ENCODE measurements around the gene SYNE1.

Gene SYNE1

DNA sequence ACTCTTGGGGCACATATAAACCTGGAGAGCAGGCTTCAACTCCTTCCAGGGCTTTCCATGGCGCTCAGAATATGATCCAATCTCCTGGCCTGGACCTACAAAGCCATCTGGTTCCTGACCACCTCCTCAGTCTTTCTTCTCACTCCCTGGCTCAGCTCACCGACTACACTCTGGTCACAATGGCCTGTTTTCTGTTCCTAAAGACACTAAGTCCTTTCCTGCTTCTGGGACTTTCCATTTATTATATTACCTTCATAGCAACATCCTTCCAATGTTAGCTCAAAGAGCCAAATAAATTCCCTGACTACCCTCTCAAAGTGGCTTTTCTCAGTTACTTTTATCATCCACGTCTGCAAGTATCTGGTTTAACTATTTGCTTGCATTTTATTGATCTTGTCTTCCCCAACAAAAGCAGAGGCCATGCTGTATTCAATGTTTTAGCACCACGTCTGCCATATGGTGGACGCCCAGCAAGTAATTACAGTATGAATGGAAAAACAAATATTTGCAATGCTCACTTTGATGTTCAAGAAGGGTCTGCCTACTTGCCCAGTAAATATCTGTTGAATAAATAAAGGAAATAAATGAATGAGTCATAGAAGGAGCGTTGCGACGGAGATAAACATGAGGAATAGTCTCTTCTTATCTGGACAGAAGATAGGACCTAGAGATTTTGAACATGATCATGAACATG is 501.3 kb downstream of the SYNE1 start:
- no peak for DNase-seq (ENCODE audit: low read depth)

DNA sequence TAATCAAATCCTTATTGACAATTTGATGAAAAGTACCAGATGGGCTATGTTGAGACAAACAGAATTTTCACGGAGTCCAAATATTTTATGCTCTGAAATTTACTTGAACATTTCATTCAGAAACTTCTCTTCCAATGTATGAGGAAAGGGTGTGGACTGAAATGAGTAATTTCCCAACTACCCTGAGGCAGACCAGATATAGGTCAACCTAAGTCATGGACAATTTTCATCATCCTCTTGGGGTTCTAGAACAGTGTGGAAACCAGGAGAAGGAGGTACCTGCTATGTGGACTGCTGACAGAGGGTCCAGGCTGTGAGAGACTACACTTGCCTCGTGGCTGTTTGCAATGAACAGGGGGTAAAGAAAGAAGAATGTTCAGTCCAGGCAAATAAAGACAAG is 506.7 kb downstream of the SYNE1 start:
- no peak for DNase-seq (ENCODE audit: low read depth)

DNA sequence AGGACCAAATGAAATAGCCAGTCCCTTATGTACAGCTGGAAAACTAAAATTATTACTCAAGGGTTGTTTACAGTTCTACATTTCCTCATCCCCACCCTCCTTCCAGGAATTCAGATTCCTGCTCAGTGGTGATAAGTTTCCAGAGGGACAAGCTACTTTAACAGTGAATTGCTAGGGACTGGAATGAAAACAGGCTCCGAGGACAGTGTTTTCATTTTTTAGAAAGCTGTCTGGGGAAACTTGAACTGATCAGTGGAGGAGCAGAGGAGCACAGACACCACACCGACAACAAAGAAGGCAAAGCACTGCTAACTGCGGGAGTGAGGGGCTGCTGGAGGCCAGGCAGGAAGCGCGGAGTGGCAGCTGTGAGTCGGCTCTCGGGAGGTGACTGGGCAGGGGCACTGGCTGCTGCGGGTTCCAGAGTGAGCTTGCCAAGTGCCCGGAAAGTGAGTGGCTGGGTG is 507.4 kb downstream of the SYNE1 start:
- no peak for DNase-seq (ENCODE audit: low read depth)

DNA sequence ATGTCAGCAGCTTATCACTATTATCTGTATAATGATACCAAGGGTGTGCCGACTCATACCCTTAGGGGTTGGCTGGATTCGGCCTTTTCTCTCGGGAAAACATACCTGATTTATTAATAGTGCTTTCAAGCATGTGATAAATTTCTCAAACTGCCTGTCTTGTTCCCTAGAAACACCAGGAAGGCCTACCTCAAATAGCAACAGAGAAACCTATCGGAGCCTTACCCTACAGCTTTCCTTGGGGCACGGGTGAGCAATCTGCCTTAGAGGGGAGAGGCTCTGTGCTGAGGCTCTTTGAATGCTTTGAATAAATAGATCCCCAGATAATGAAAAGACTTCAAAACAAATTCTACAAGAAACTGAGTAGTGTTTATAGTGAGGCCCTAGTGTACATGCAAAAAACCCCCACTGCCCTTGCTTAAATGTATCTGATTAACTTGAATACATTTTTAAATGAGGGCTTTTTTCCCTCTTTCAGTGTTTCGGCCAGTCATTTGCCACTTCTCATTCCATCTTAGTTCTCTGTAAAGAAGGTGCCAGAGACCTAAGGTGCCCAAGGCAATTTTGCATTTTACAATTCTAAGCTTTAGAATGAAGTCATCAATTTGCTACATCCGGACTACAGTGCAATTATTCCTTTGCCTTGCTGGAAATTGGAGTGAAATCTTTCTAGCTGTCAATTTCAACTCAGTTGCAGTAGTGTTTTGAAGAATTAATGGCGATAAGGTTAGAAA is 509.6 kb downstream of the SYNE1 start:
- no peak for DNase-seq (ENCODE audit: low read depth)

DNA sequence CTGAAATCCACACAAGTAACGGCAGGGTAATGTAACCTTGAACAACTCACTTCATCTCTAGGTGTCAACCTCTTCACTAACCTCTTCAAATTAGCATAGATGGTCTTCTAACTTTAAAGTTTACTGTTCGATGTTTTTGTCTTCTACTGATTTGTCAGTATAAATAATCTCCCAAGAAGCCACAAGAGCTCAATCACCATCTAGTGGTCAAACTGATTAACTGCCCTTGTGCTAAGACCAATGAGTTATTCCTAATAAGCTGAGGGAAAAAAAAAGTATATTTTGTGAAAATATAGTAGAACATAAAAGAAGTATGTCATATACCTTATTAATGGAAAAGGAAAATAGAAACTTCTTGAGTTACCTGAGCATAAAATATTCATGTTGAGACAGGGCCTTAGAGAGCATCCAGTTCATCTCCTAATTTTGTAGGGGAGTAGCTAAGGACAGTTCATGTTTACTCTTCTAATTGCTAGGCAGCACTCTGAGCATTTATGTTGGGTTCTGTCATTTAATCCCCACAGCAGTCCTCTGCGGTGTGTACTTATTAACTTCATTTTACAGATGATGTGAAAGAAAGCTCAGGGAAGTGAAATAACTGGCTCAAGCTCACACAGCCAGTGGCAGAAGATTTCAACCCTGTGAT is 512.6 kb downstream of the SYNE1 start:
- no peak for DNase-seq (ENCODE audit: low read depth)

DNA sequence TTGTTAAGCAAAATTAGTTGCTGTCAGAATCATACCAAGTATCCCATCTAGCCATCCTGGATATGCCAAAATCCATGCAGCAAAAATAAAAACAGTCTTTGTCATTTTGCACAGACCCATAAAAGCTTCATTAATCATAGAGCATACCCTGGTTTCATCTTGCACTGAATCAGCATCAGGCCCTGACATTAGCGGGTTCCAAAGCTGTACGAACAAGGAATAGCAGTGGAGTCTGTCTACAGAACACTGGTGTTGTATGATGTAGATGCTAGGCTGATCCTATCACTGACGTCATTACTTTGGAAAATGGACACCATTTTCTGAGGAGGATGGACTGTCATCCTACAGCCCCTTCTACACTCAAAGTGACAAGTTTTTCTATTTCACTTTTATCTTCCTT is 514.1 kb downstream of the SYNE1 start:
- no peak for DNase-seq (ENCODE audit: low read depth)

DNA sequence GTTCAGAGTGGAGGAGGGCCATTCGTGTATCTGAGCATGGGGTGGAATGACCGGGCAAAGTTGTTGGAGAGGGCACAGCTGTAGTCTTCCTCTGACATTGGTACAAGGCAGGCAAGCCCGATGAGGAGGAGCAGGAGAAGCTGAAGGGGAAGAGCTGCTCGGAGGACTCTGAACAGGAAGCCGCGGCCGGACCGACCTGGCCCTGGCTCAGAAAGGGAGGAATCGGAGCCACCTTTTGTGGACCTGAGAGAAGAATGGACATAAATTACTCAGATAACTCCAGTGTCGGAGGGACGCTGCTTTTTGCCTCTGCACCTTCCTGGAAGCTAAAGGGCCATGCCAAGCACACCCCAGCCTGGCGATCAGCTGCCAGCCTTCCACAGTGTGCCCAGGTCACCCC is 514.7 kb downstream of the SYNE1 start:
- DNase-seq (ENCODE audit: low read depth), result no peak

DNA sequence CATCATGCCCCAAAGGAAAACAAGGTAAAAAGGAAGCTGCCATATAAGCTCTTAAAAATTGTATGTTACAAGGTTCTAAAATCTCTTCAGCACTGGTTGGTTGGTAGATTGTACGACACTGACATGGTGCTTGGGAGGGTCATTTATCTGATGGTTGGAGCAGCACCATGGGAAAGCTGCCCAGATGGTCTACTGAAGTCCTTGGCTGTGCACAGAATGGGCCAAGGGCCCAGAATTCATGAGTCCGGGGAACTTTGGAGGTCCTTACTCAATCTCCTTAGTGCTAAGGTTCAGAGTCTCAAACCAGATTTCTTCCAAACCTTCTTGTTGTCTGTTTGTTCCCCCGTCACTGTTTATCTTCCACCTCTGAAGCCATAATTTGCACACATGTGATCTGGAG is 515.3 kb downstream of the SYNE1 start:
- DNase-seq (ENCODE audit: low read depth), result no peak

DNA sequence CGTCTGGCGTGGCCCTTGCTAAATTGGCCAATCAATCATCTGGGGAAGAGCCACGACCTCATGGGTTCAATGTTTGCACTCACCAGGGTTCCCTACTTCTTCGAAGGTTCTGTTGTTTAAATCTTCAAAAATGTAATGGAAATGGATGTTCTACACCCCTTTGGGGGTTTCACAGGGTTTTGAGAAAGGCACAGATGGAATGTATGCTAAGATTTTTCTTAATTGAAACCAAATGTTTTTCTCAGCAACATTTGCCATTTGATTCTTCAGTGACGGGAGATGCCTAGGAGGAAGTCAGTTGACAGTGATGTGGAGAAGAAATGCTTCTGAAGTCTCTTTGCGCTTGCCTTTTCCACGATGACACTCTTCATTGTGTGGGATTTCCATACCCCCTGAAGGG is 517.3 kb downstream of the SYNE1 start:
- DNase-seq (ENCODE audit: low read depth), result no peak

DNA sequence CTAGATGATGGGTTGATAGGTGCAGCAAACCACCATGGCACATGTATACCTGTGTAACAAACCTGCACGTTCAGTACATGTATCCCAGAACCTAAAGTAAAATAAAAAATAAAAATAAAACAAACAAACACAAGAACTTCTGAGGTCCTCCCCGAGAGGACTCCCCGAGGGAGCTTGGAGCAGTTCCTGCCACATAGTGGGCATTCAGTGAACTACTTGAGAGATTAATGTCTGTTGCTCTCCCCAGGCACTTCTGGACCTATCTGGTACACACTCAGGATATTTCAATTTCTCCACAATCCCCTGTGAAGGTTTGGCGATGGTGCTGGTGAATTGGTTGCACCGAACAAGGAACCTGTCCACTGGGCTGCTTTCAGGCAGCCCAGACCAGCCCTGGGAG is 518.5 kb downstream of the SYNE1 start:
- DNase-seq (ENCODE audit: low read depth), result no peak

DNA sequence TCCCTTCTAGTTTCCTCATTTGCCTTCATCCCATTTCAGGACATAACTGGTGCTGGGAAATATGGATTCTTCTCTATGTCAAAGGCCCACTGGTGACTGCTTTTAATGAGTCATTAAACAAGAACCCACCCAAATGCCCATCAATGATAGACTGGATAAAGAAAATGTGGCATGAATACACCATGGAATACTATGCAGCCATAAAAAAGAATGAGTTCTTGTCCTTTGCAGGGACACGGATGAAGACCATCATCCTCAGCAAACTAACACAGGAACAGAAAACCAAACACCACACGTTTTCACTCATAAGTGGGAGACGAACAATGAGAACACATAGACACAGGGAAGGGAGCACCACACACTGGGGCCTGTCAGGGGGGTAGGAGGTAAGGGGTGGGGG is 518.9 kb downstream of the SYNE1 start:
- no peak for DNase-seq (ENCODE audit: low read depth)

DNA sequence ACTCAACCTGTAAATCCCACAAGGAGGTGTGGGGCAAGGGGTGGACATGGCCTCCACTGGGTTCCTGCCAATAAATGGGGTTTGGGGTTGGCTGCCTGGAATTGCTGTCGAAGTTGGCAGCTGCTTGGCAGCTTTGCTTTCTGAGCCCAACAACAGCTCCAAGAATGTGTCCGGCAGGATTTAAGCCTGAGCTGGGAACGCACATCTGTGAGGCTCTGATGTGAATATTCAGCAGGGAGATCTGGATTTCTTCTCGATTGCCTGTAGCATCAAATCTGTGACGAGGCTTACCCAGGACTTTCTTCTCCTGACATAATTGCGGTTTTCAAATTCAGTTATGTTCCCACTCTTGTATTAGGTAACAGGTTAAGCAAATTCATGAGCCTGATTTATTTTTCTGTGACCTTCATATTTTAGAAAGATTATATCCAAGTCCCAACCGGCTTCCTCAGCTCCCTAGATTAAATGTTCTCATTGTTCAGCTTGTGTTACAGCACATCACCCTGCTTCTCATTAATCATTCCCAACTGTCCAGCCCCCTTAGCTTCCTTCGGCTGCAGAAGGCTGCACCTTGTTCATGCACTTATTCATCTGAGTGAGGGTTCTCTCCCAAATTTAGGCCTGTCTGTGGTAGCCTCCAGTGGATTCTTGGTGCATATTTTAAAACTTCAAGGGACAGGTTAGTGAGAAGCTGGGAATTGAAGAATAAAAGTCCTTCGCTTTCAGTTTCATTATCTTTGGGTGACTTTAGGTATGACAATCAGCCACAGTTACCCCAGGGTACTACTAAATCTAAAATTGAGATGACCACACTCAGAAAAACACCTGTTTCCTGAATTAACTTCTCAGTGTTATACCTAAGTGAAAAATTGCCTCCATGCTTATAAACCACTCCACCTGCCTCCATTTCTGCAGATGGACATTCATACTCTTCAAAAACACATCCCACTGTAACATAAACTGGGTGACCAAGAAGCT is 519.7 kb downstream of the SYNE1 start:
- DNase-seq (ENCODE audit: low read depth), result no peak

DNA sequence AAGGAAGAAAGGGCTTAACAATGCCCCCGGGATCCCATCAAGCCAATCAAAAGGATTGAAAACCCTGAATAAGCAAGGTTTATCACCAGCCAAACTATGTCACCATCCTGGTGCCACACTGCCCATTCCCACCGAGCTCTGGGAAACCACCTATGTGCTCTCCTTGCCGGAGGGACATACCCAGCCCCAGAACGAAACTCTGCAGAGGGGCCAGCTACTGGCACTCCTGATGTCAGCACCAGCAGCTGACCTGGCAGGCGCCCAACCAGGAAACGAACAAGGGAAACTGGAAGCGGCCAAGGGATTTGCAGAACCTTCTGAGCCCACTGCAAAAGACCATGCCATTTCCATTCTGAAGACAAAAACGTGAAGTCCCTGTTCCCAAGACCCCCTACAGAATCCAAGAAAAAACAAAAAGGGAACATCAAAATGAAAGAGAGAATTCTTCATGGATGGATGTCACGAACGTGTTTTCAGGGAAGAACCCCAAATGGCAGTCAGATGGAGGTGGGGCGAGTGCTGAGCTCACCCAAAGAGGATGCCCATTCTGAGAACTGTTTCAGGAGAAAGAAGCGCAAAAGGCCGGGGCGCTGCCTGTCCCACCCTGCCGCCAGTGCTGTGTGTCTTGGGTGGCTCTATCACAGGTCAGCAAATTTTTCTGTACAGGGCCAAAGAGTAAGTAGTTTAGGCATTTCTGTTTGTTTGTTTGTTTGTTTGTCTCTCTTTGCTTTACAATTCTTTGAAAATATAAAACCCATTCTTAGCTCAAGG is 524.5 kb downstream of the SYNE1 start:
- DNase-seq (ENCODE audit: low read depth), result no peak

DNA sequence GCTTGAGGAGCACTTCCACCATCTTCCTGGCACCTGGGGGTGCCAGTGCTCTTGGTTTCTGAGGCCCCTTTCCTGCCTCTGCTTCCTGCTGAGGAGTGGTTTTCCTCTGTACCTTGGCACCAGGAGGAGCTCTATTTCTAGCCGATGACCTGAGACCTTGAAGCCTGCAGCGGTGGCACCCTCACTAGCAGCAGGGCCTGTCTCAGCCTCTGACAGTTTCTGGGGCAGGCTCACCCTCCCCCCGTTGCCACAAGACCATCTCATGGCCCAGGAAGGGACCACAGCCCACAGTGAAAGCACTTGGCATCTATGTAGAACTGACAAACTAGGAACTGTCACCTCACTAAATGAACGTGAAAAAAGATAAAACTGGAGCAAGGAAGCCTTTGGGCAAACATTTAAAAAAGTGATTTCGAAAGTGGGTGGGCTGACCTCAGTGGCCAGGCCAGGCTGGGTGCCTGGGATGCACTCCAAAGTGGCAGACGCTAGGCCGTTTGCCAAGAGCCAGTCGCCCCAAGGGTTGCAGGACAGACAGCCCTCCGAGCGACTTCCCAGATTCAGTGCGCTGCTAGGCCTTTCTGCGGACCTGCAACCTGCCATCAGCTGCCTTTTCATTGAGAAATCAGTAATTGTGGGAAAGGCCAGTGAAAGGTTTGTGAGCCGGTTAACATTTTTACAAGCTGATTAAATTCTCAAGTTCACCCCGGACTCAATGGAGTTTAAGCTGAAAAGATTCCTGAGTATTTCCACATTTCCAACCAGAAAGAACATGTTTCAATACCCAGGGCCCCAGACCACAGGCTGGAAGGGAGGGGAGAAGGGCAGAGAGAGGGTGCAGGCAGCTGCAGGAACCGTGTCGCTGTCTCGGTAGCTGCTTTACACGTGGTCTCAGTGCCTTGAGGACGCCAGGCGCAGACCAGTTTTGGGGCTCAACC is 526.0 kb downstream of the SYNE1 start:
- DNase-seq (ENCODE audit: low read depth), result no peak

DNA sequence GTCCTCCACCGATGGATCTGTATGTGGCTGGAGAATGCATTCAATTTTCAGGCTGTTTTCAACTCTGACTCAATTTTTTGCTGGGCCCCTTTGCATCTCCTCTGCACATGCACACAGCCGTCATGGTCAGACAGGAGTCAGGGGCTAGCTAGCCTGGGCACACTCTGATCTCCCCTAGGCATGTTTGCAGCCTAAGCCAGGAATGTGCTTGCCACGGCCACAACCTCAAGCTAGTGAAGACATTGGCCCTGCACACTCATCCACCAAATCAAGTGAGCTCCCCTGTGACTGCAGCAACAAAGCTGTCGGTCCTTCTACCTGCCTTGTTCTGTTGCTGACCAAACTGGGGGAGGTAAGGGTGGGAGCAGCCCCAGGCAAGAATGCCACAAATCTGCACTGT is 529.2 kb downstream of the SYNE1 start:
- DNase-seq (ENCODE audit: low read depth), result no peak

DNA sequence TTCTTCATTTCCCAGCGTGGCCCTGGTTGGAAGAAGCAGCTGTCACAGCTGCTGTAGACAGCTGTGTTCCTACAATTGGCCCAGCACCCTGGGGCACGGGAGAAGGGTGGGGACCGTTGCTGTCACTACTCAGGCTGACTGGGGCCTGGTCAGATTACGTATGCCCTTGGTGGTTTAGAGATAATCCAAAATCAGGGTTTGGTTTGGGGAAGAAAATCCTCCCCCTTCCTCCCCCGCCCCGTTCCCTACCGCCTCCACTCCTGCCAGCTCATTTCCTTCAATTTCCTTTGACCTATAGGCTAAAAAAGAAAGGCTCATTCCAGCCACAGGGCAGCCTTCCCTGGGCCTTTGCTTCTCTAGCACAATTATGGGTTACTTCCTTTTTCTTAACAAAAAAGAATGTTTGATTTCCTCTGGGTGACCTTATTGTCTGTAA is 537.0 kb downstream of the SYNE1 start:
- DNase-seq (ENCODE audit: low read depth), result no peak

DNA sequence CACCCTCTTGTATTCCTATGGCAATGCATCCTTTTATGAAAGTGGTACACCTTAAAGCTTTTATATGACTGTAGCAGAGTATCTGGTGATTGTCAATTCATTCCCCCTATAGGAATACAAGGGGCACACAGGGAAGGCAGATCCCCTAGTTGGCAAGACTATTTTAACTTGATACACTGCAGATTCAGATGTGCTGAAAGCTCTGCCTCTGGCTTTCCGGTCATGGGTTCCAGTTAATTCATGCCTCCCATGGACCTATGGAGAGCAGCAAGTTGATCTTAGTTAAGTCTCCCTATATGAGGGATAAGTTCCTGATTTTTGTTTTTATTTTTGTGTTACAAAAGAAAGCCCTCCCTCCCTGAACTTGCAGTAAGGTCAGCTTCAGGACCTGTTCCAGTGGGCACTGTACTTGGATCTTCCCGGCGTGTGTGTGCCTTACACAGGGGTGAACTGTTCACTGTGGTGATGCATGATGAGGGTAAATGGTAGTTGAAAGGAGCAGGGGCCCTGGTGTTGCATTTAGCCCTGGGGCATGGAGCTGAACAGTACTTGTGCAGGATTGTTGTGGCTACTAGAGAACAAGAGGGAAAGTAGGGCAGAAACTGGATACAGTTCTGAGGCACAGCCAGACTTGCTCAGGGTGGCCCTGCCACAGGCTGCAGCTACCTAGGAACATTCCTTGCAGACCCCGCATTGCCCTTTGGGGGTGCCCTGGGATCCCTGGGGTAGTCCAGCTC is 537.5 kb downstream of the SYNE1 start:
- DNase-seq (ENCODE audit: low read depth), result no peak

DNA sequence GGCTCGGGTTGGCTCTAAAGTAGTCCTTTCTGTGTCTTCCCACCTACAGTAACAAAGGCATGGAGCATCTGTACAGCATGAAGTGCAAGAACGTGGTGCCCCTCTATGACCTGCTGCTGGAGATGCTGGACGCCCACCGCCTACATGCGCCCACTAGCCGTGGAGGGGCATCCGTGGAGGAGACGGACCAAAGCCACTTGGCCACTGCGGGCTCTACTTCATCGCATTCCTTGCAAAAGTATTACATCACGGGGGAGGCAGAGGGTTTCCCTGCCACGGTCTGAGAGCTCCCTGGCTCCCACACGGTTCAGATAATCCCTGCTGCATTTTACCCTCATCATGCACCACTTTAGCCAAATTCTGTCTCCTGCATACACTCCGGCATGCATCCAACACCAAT is 538.5 kb downstream of the SYNE1 start:
- no peak for DNase-seq (ENCODE audit: low read depth)

DNA sequence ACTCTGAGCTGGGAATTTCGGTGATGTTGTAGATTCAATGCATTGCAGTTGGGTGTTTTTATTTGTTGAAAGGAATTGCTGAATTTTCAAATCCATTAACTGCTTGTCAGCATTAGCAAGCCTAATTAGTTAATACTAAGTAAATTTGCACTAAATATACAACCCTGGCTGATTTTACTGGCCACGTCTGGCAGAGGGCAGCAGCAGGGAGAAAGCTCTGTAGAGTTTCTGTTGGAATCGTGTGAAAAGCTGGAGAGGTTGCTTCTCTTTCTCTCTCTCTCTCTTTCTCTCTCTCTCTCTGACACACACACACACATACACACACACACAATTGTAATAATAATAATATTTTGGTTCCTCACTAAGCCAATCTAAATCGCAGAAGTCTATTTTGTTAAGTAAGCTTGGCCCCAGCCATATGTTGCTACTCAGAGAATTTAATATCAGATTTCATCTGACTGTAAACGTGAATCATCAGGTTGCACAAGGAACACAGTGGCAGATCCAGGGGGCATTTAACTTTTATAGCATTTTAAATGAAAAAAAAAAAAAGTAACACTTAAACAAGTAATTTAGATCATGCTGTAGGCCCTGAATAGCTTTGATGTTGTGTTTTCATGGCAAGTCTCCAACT is 540.2 kb downstream of the SYNE1 start:
- no peak for DNase-seq (ENCODE audit: low read depth)

Data from activated T-cell treated with anti-CD3 and anti-CD28 coated beads for 1 hour (primary cell).